Right lobe of liver (tissue), 4 donors: ENCODE data around the gene ZBTB18.

Source experiments
- POLR2A ChIP-seq: fragments of 450-650 bp; IDR thresholded peaks from one replicate; pipeline ENCODE4 v1.6.1; 2017; ENCODE audit warnings: antibody characterized with exemption, mild to moderate bottlenecking
- TF ChIP-seq, protein P1 (sequence below), 4 donors: fragments of 200-600 bp in 3 of 4; fragments of 450-650 bp in 1 of 4; IDR thresholded peaks; one replicate each; pipeline versions ENCODE4 v1.5.1 to v1.8.0; 2016 to 2022; ENCODE audit warnings: antibody characterized with exemption in 4 of 4, mild to moderate bottlenecking in 2 of 4
- donor health status: DM: no; HTN: no; CAD: no.
- donor health status: DM: no; HTN: no; CAD: no.
- donor health status: DM: no; HTN: yes; CAD: no.

GRCh38 chr1:244102468-244102867 is 51.4 kb downstream of the ZBTB18 start:
- TF ChIP-seq, protein P1, sequence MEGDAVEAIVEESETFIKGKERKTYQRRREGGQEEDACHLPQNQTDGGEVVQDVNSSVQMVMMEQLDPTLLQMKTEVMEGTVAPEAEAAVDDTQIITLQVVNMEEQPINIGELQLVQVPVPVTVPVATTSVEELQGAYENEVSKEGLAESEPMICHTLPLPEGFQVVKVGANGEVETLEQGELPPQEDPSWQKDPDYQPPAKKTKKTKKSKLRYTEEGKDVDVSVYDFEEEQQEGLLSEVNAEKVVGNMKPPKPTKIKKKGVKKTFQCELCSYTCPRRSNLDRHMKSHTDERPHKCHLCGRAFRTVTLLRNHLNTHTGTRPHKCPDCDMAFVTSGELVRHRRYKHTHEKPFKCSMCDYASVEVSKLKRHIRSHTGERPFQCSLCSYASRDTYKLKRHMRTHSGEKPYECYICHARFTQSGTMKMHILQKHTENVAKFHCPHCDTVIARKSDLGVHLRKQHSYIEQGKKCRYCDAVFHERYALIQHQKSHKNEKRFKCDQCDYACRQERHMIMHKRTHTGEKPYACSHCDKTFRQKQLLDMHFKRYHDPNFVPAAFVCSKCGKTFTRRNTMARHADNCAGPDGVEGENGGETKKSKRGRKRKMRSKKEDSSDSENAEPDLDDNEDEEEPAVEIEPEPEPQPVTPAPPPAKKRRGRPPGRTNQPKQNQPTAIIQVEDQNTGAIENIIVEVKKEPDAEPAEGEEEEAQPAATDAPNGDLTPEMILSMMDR (IDR thresholded peaks at IDR 0.05) = no peak
- no peak for TF ChIP-seq POLR2A
